GM18858 (cell line): Measurements from ENCODE around the gene CNDP1.
A peak's percentile ranks its signal among the peaks of the same experiment; 100 is the strongest.
"Not testable (repeated sequence)": the region's sequence is repeated elsewhere in the genome, so short reads cannot be mapped to it uniquely, and the experiment has no call there.

Experiments
- ATAC-seq: cut with Tn5 transposase; IDR thresholded peaks from one replicate; pipeline ENCODE4 v1.9.1; 2021; ENCODE audit not compliant: unreplicated experiment

CNDP1 gene

DNA sequence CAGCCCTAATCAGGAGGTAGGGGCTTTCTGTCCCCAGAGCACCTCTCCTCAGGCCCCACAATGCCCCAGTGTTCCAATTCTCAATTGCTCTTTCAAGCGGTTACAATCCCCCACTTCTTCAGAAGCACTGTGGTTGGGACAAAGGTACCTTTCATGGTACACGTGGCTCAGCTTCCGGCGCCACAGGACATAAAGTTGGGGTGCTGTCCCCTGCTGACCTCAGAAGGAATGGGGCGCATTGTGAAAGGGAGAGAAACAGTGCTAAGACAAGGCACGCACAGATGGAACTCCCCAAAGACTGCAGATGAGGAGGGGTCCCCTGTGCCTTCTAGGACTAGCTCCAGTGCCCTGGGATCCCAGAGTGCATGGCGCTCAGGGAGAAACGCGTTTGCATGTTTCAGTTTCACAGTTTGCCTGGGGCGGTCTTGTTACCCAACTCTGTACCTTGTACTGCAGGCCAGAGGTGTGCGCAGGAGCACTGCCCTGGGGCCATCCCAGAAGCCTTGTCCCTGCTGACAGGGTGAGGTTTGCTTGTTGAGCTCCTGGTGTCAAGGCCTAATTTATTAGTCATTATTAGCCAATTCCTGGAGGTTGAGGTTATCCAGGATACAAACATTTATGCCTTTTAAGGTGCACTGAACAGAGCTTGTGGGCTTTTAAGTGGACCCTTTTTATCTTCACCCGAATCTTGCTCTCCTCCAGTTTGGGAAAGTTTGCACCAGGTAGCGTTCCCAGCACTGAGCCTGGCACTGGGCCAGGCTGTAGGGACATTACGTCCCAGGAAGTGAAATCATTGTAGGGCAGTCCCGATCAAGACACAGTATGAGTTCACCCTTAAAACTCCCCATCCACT, 7.6 kb downstream of the CNDP1 start:
- no peak for ATAC-seq

DNA sequence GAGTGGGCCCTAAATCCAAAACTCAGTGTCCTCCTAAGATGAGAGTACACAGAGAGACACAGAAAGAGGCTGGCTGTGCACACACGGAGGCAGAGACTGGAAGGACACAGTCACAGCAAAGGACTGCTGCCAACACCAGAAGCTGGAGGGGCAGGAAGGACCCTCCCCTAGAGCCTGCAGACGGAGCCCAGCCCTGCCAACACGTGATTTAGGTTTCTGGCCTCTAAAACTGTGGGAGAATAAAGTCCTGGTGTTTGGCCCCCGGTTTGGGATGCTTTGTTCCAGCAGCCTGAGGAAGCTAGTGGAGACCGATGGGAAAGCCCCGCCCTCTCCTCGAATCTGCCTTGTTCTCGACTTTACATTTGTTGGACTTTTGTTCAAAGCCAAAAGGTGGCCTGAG, 10.6 kb downstream of the CNDP1 start:
- ATAC-seq = no peak

DNA sequence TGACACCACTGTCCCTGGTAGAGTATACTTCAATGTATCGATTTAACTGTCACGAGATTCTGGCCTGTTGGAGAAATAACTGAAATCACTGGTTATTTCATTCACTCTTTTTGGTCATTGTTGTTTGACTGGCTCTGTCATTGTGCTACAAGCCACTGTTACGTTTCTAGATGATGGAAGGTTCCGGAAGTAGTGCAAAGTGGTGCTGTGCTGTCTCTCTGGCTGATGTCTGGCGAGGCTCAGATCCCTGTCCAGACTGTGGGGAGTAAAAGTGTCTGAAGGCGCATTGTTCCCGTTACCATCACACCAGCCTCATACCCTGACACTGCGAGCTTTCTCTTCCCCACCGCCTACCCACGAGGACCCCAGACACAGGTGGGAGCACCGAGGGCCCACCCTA, 11.7 kb downstream of the CNDP1 start:
- no peak for ATAC-seq

DNA sequence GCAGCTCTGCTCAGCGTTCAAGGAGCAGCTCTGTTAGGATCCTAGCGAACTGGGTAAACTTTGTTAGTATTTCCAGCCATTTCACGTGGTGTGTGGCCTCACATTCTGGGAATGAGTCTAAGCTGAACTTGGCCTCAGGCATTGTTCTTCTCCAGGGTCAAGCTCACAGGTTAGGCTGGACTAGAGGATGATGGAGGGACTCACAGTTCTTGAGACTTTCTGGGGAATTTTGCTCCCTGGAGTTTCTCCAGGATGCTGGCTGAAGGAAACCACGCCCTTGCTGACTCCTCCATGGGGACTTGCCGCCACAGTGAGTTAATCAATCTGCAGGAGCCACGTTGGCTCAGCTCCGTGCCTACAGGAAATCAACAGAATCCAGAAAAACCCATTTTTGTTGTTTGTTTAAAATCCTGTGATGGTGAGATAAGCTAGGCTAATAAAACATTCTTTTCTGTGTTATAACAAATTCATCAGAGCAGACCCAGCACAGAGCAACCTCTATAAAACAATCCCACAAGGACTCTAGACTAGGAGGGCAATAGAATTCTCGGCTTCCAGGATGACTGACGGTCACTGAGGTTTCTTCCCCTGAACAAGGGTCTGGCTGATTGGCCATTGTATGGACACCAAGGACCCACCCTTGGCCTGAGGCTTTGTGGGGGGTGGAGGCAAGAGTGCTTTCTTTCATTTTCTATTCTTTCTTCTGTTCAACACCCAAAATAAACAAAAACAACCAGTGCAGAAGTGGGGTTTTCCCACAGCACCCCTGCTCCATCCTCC, 12.6 kb downstream of the CNDP1 start:
- no peak for ATAC-seq

DNA sequence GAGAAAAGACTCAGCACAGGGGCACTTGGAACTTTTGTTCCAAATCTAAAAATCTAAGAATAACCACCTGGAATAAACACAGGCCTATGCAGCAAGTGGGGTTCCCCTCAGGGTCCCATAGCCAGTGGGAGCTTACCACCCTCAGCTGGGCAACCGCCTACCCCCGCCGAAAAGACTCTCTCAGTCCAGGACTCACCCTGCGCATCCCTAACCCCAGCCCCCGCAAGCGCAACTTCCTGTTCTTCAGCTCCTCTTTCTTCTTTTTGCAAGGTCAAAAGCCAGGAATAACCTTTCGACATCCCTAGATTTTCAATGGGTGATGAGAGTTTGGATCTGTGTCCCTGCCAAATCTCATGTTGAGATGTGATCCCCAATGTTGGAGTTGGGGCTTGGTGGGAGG, 13.6 kb downstream of the CNDP1 start:
- no peak for ATAC-seq

DNA sequence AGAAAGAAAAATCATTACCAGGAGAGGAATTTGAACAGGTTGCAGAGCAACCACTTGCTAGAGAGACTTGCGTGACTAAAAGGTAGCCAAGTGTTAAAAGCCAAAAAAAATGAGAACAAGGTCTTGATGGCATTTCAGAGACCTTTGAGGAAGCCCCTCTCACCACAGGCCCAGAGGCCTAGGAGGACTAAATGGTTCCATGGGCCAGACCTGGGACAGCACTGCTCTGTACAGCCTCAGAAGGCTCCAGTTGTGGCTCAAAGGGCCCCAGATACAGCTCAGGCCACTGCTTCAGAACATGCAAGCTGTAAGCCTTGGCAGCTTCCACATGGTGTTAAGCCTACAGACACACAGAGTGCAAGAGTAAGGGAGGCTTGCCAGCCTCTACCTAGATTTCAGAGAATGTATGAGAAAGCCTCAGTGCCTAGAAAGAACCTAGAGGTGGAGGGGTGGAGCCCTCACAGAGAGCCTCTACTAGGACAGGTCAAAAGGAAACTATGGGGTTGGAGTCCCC, 15.3 kb downstream of the CNDP1 start:
- ATAC-seq = no peak

DNA sequence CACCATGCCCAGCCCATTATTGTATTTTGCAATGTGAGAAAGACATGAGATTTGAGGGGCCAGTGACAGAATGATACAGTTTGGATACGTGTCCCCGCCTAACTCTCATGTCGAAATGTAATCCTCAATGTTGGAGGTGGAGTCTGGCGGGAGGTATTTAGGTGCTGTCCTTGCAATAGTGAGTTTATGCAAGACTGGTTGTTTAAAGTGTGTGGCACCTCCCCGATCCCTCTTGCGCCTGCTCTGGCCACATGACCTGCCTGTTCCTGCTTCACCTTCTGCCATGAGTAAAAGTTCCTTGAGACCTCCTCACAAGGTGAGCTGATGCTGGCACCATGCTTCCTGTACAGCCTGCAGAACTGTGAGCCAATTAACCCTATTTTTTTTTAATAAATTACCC, 16.6 kb downstream of the CNDP1 start:
- no peak for ATAC-seq

DNA sequence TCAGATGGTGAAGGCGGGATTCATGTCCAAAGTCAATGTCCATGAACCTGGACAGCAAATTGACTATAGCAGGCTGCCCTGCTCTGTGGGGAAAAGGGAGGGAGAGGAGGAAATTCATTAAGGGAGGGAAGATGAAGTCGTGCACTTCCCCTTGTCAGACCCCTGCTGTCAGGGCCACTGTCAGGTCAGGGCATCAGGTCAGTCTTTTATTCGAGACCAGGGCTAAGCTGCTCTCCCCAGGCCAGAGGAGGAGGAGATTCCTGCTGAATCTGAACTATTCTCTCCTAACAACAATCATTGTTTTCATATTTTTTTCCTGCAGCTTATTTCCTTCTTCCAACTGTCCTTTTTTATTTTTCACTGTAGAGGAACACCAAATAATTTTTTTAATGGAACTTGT, 17.2 kb downstream of the CNDP1 start:
- no peak for ATAC-seq

DNA sequence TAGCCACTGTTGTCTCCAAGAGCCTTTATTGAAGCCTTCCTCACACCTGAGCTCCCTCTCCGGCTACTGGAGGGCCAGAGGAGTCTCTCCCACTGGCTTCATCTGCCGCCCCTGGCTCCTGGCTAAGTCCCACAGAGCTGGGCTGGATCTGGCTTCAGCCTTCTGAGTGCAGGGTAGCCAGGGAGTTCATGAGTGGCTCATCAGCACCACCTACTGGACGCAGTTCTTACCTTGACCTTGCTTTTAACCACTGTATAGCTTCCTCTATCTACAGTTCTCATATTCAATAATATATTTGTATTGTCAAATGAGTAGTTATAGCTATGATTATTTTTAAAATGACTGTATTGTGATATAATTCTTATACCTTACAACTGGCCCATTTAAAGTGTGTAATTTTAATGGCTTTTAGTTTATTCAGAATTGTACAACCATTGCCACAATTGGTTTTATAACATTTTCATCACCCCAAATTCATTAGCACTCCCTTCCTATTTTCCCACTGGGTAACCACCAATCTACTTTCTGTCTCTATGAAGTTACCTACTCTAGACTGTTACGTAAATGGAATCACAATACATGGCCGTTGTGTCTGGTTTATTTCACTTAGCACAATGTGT, 17.7 kb downstream of the CNDP1 start:
- peak; percentile 98 for ATAC-seq

DNA sequence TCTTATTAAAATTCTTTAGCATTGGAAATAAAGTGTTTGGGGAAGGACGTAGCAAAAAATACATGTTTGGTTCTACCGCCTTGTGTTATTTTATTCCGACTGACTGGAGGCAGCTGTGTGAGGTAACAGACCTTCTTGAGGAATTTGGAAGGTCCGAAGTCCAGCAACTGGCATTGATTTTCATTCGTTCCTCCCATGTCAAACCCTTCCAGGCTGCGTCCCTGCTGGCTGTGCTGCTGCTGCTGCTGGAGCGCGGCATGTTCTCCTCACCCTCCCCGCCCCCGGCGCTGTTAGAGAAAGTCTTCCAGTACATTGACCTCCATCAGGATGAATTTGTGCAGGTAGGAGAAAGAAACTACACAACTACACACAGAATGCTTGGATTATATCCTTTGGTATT, 21.8 kb downstream of the CNDP1 start:
- no peak for ATAC-seq

DNA sequence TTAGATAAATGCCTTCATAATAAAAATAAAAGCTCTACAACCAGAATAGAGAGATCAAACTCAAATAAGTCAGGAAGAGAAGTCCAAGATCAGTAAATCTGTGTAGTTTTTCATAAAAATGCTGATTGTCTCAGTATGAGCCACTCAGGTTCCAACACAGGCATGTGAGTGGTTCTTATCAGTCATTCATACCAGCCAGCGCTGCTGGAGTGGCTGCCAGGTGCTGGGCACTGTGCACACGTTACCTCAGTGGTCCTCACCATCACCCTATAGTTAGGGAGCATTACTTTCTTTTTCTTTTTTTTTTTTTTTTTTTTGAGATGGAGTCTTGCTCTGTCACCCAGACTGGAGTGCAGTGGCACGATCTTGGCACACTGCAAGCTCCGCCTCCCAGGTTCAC, 23.8 kb downstream of the CNDP1 start:
- ATAC-seq = no peak

DNA sequence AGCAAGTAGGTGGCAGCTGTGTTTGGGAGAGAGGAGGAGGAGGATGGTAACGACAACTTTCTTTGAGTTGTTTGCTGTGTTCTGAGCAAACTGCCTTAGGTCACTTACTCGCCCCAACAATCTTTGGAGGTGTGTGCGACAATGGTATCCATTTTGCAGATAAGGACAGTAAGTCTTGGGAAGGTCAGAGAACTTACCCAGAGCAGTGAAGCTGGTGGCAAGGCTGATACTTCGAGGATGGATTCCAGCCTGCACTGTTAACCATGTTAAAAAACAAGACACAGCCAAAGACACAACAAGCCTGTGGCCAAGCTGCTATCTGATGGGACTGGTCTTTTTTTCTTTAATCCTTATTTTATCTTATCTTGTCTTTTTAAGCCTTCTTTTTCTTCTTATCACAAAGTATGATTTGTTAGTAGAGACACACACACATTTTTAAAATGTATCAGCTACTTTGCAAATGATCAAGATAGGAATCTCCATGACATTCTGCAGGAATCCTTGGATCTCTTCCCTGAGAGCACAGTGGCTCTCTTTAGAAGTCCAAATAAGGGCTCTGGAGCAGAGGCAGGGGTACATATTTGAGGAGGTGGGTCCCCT, 27.9 kb downstream of the CNDP1 start:
- ATAC-seq = no peak

DNA sequence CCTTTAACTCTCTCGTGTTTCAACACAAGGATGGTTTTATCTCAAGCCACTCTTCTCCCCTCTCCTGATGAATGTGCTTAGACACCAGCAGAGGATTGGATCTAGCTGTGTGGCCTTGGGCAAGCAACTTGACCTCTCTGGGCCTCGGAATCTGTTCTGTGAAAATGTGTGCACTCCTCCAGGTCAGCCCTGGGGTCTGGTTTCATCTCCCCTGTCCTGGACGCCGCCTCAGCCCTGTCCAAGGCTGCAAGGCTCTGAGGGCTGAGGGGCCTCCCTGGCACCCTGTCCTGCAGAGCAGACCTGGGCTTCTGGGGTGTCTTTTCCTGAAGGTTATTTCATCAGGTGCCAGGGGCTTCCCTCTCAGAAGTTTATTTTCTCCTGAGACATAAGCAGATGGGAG, 28.5 kb downstream of the CNDP1 start:
- ATAC-seq = no peak

DNA sequence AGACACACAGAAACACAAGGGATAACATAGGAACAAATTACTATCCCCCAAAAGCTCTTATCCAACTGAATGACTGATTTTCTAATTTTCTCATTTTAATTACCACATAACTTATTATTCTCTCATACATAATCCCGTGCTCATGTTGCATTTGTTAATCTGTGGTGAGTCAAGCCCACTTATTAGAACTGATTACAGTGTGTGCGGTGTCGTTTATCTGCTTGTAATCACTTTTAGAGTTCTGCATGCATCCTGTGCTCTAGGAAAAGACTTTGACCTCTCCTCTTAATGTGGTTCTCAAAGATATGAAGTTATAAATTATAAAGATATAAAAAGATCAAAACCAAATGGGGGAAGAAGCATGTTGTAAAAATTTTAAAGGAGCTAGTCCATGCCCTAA, 29.7 kb downstream of the CNDP1 start:
- no peak for ATAC-seq

DNA sequence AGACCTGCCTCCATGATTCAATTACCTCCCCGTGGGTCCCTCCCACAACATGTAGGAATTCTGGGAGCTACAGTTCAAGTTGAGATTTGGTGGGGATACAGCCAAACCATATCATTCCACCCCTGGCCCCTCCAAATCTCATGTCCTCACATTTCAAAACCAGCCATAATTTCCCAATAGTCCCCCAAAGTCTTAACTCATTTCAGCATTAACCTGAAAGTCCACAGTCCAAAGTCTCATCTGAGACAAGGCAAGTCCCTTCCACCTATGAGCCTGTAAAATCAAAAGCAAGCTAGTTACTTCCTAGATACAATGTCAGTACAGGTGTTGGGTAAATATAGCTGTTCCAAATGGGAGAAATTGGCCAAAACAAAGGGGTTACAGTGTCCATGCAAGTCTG, 30.9 kb downstream of the CNDP1 start:
- ATAC-seq = not testable (repeated sequence)

DNA sequence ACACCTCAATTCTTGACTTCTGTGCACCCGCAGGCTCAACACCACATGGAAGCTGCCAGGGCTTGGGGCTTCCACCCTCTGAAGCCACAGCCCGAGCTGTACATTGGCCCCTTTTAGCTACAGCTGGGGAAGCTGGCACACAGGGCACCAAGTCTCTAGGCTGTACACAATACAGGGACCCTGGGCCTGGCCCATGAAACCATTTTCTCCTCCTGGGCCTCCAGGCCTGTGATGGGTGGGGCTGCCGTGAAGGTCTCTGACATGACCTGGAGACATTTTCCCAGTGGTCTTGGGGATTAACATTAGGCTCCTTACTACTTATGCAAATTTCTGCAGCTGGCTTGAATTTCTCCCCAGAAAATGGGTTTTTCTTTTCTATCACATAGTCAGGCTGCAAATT, 31.7 kb downstream of the CNDP1 start:
- not testable (repeated sequence) for ATAC-seq

DNA sequence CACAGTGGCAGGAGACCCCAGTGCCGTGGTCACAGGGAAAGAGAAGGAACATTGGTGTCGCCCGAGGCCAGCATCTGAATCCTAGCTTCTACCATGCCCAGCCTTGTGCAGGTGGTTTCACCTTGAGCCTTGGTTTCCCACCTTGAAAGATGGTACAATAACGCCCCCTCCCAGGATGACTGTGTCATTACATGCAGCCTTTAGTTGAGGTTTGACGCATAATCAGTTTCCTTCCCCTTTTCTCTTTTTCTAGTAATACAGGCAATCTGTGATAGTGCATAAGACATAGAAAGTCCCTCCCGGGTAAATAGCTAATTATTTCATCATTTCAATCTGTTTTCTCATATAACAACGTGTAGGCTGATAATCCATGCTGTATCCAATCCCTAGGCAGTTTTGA, 33.5 kb downstream of the CNDP1 start:
- ATAC-seq = no peak

DNA sequence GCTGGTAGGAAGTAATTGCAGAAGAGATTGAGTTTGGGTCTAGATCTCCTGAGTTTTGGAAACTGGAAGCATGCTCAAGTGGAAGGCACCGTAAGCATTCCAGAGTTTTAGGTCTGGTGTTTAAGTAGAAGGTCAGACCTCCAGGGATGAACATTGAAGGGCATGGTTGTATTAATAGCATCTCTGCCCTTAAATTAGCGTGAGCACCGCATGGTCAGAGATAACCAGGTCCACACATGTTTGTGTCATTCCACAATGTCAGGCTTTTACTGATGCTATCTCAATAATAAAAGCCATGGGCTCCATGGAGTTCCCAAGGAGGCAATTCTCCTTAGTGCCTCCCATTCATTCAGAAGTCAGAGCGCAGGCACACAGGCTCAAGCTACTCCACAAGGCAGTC, 35.1 kb downstream of the CNDP1 start:
- no peak for ATAC-seq

DNA sequence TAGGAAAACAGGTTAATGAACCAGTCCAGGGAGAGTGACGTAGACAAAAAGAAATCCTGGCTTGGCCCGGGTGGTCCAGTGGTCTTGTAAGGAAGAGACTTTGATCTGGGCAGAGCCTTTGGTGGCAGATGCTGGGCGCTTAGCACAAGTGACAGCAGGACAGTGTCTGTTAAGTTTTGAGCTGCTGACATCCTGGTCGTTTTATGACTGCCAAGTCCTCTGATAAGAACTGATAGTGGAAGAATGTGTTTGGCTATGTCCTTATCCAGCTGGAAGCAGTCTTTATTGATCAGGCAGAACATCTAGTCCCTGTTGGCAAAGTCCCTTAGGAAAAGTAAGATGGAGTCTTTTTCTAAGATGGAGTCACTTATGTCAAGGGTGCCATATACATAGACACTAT, 36.0 kb downstream of the CNDP1 start:
- ATAC-seq = no peak

DNA sequence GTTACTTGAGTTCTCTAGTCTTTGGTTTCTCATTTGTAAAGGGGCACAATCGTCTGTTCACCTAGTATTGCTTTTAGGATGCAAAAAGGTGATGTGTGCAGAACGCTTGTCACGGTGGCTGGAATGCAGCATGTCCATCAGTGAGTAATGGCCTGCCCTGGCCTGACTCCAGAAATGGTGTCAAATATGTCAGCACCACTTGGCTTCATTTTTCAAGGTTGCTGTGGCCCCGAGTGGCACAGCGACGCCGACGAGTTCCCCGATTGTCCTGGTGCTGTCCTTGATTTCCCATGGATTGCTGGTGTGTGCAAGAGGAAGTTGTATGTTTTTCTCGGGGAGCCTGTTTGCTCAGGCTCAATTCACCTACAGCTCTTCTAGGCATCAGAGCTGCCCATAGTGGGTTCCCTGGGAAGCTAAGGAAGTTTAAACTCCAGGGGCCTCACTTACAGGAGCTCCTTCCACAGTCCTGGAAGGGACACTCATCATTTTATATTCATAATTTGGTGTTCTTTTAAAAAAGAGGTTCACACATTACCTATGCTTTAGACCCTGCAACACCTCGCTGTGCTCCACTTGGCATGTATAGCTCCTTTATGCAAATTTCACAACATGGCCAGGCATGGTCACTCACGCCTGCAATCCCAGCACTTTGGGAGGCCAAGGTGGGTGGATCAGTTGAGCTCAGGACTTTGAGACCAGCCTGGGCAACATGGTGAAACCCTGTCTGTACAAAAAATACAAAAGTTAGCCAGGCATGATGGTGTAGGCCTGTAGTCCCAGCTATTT, 37.8 kb downstream of the CNDP1 start:
- ATAC-seq = no peak

DNA sequence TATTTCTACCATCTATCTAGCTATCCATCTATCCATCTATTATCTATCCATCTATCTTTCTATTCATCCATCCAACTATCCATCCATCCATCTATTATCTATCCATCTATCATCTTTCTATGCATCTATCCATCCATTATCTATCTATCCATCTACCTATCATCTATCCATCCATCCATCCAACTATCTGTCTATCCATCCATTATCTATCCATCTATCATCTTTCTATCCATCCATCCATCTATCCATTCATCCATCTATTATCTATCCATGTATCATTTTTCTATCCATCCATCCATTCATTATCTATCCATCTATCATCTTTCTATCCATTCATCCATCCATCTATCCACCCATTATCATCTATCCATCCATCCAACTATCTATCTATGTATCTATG, 38.8 kb downstream of the CNDP1 start:
- ATAC-seq = no peak
